PC-9 (cell line): ENCODE data around the gene CHST3. TPM values are rescaled to one million over a fixed set of nuclear protein-coding genes. Genes with fewer than 3 reads are reported as not detected.

ENCODE experiments used
- BruUV-seq: library from RNA; stranded (reverse); fragments of 400-500 nt; replicated peaks from 2 replicates; lab custom pipeline; 2021; lab: Mats Ljungman, UMichigan
- CTCF ChIA-PET: fragments of 300-600 bp; sonication (Branson Sonifier 250); formaldehyde crosslinking; loops from one replicate; lab custom pipeline; 2022; ENCODE audit warnings: antibody characterized with exemption; lab: Charles Lee
- POLR2A ChIA-PET: fragments of 300-600 bp; sonication (Branson Sonifier 250); formaldehyde crosslinking; loops from one replicate; lab custom pipeline; 2022; ENCODE audit warnings: antibody characterized with exemption; ENCODE audit not compliant: unreplicated experiment; lab: Charles Lee
- DNase-seq, 2 experiments: peaks; one replicate each; pipeline versions ENCODE4 v3.0.0 to v3.0.0-alpha.2; 2015 to 2022; ENCODE audit warnings: mixed read lengths in 1 of 2
- H2AFZ ChIP-seq: fragments of 200-600 bp; sonication (generic); 2 replicates; pipeline ENCODE4 v1.8.1; 2017; ENCODE audit warnings: antibody characterized with exemption
- H3F3A ChIP-seq: fragments of 200-600 bp; sonication (generic); 2 replicates; pipeline ENCODE4 v1.8.1; 2017; ENCODE audit warnings: antibody characterized with exemption, mild to moderate bottlenecking, low read depth; ENCODE audit not compliant: insufficient read depth
- H3K27ac ChIP-seq: fragments of 200-600 bp; sonication (generic); 2 replicates; pipeline ENCODE4 v1.6.1; 2016; ENCODE audit warnings: mixed run types
- H3K27me3 ChIP-seq: fragments of 200-600 bp; sonication (generic); 2 replicates; pipeline ENCODE4 v1.6.1; 2016; ENCODE audit warnings: low read depth, mixed run types; ENCODE audit not compliant: insufficient read depth
- H3K36me3 ChIP-seq: fragments of 200-600 bp; sonication (generic); 2 replicates; pipeline ENCODE4 v1.6.1; 2016; ENCODE audit warnings: low read depth, mixed run types
- H3K4me1 ChIP-seq: fragments of 200-600 bp; sonication (generic); replicated peaks from 2 replicates; pipeline ENCODE4 v1.6.1; 2016; ENCODE audit warnings: mixed run types; ENCODE audit not compliant: insufficient read depth
- H3K4me2 ChIP-seq: fragments of 200-600 bp; sonication (generic); 2 replicates; pipeline ENCODE4 v1.6.1; 2017; ENCODE audit warnings: mixed run types
- H3K4me3 ChIP-seq: fragments of 200-600 bp; sonication (generic); 2 replicates; pipeline ENCODE4 v1.6.1; 2016; ENCODE audit warnings: mixed run types
- H3K79me2 ChIP-seq: fragments of 200-600 bp; sonication (generic); 2 replicates; pipeline ENCODE4 v1.6.1; 2017; ENCODE audit warnings: low read depth, mixed run types
- H3K9me2 ChIP-seq: fragments of 200-600 bp; sonication (generic); 2 replicates; pipeline ENCODE4 v1.8.1; 2017; ENCODE audit warnings: mild to moderate bottlenecking; ENCODE audit not compliant: insufficient read depth
- H3K9me3 ChIP-seq: fragments of 200-600 bp; sonication (generic); 2 replicates; pipeline ENCODE4 v1.8.1; 2016; ENCODE audit warnings: low read depth; ENCODE audit not compliant: insufficient read depth
- H4K20me1 ChIP-seq: fragments of 200-600 bp; sonication (generic); 2 replicates; pipeline ENCODE4 v1.8.1; 2017; ENCODE audit not compliant: insufficient read depth
- CTCF ChIP-seq: fragments of 200-600 bp; sonication (generic); conservative IDR thresholded peaks from 2 replicates; pipeline ENCODE4 v1.6.1; 2017; ENCODE audit warnings: mixed run types, antibody characterized with exemption, mild to moderate bottlenecking, moderate library complexity
- EZH2 ChIP-seq: fragments of 200-600 bp; sonication (generic); IDR thresholded peaks from 2 replicates; pipeline ENCODE4 v1.8.0; 2017; ENCODE audit warnings: antibody characterized with exemption, low read depth
- intact Hi-C: fragments of 100-400 bp; cut with micrococcal nuclease; formaldehyde crosslinking; loops from one replicate; pipeline ENCODE4 v1.10.0; 2022; ENCODE audit not compliant: unreplicated experiment
- total RNA-seq: library from RNA; stranded (reverse); gene quantifications from 2 replicates; pipeline ENCODE4 v1.2.3, GENCODE V29; 2021

The CHST3 gene
- total RNA-seq, 1 experiment from 2014 or later, result 23.3 TPM

GRCh38 chr10:71920540-71921323, 43.5 kb upstream of the CHST3 start:
- Histone ChIP-seq H3K4me2 (peak overlapping the region; percentile 55), H3K4me3 (no peak overlapping the region), H3K9me2 (no peaks in the 10 kb centered on the region), H3K27ac (peak overlapping the region; percentile 28), H3K9me3 (no peaks in the 10 kb centered on the region), H3F3A (peaks cover 13% of the 10 kb centered on the region), H3K36me3 (no peaks in the 10 kb centered on the region), H3K4me1 (peaks cover 29% of the 10 kb centered on the region), H3K27me3 (no peaks in the 10 kb centered on the region), H4K20me1 (no peaks in the 10 kb centered on the region), H3K79me2 (no peaks in the 10 kb centered on the region), H2AFZ (peak overlapping the region; percentile 14; the same call in 1 of the 2 replicates)
- BruUV-seq, result no TSS peak
- peak in 1 of 2 experiments; percentile 74 for DNase-seq
- TF ChIP-seq CTCF (no peak), EZH2 (no peak)
- POLR2A ChIA-PET, result no interaction called here
- intact Hi-C loops, result no loop called here
- CTCF ChIA-PET, result interaction anchor here (1.1 kb wide), 1 partner anchor 136 kb away, joined by 3 read pairs; no protein-coding TSS in a partner anchor

DNA sequence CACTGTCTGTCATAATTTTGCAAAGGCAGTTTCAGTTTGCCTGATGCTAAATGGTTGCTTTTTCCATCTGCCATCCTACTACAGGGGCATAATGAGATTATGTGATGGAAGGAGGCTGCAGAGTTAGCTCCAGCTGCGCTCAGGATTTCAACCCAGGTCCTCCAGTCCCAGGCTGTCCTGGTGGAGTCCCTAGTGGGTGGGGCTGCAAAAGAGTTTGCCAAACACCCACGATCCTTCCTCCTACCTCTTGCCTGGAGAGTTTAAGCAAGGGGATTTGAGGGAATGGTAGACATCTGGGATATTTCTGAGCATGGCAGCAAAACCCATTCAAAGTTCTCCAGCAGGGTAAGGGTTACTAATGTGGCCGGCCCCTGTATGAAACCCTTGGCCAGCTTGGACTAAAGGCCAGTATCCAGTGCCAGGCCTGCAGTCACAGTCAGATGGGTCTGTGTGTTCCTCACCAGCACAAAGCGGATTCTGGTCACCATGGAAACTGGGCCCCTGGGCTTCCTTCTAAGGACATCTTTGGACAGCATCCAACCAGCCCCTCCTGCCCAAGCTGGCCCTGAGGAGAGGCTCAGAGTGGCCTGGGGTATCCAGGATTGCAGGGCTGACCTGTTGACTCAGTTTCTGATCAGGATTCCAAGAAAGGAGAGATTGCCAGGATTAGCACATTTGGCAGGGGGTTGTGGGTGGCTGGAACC, 42.7 kb upstream of the CHST3 start:
- no peaks in the 10 kb centered on the region for H3K36me3 ChIP-seq
- ChIA-PET POLR2A (no interaction called here), CTCF (no interaction called here)
- TF ChIP-seq EZH2 (no peak), CTCF (no peak)
- no peaks in the 10 kb centered on the region for H3K9me2 ChIP-seq
- H3K4me2 ChIP-seq, result peak overlapping the region; percentile 55
- DNase-seq, result no peak
- BruUV-seq, result no TSS peak
- intact Hi-C loops, result no loop called here
- peaks cover 29% of the 10 kb centered on the region for H3K4me1 ChIP-seq
- no peaks in the 10 kb centered on the region for H4K20me1 ChIP-seq
- peaks cover 13% of the 10 kb centered on the region for H3F3A ChIP-seq
- no peaks in the 10 kb centered on the region for H3K9me3 ChIP-seq
- 0 out of 2 replicates have a peak overlapping the region, but pooled peaks have one; percentile 28 for H3K27ac ChIP-seq
- H2AFZ ChIP-seq, result no peak overlapping the region
- H3K27me3 ChIP-seq, result no peaks in the 10 kb centered on the region
- no peak overlapping the region for H3K4me3 ChIP-seq
- no peaks in the 10 kb centered on the region for H3K79me2 ChIP-seq

- DNase-seq, result no peak
- no peak overlapping the region for H3K27ac ChIP-seq
- H3K4me1 ChIP-seq, result peaks cover 32% of the 10 kb centered on the region
- H3K27me3 ChIP-seq, result no peaks in the 10 kb centered on the region
- H3K36me3 ChIP-seq, result no peaks in the 10 kb centered on the region
- no peaks in the 10 kb centered on the region for H3K9me3 ChIP-seq
- no peaks in the 10 kb centered on the region for H3K79me2 ChIP-seq
- no peak overlapping the region for H3K4me3 ChIP-seq
- intact Hi-C loops, result no loop called here
- TF ChIP-seq EZH2 (no peak), CTCF (no peak)
- H3K9me2 ChIP-seq, result no peaks in the 10 kb centered on the region
- BruUV-seq, result no TSS peak
- ChIA-PET POLR2A (no interaction called here), CTCF (no interaction called here)
- no peak overlapping the region for H3K4me2 ChIP-seq
- no peaks in the 10 kb centered on the region for H4K20me1 ChIP-seq
- H2AFZ ChIP-seq, result no peak overlapping the region
- peaks cover 17% of the 10 kb centered on the region for H3F3A ChIP-seq
Observed at GRCh38 chr10:71923138-71923692, 41.0 kb upstream of the CHST3 start.
